Cardiac fibroblast (primary cell): ENCODE results near the gene DNAH11.

Experiments used
- DNase-seq, 2 donors: peaks; one replicate each; pipeline versions ENCODE4 v3.0.0 to v3.0.0-alpha.2; 2010; ENCODE audit warnings: low read depth in 2 of 2
- H3K4me3 ChIP-seq, 2 donors: replicated peaks in 1 of 2; 1 replicate in 1 of 2; 2 replicates in 1 of 2; pipeline ENCODE4 v1.5.1; 2011; ENCODE audit warnings: low read depth in 2 of 2, low read length in 2 of 2, mild to moderate bottlenecking in 2 of 2, moderate library complexity in 1 of 2
- TF ChIP-seq, protein P1 (sequence below): IDR thresholded peaks from one replicate; pipeline ENCODE4 v1.5.1; 2011; ENCODE audit warnings: low read depth, mild to moderate bottlenecking, low read length, inconsistent platforms

DNAH11 gene

GRCh38 chr7:21639206-21639868, 96.5 kb downstream of the DNAH11 start:
- no peak overlapping the region for H3K4me3 ChIP-seq
- DNase-seq = no peak
- TF ChIP-seq, protein P1, sequence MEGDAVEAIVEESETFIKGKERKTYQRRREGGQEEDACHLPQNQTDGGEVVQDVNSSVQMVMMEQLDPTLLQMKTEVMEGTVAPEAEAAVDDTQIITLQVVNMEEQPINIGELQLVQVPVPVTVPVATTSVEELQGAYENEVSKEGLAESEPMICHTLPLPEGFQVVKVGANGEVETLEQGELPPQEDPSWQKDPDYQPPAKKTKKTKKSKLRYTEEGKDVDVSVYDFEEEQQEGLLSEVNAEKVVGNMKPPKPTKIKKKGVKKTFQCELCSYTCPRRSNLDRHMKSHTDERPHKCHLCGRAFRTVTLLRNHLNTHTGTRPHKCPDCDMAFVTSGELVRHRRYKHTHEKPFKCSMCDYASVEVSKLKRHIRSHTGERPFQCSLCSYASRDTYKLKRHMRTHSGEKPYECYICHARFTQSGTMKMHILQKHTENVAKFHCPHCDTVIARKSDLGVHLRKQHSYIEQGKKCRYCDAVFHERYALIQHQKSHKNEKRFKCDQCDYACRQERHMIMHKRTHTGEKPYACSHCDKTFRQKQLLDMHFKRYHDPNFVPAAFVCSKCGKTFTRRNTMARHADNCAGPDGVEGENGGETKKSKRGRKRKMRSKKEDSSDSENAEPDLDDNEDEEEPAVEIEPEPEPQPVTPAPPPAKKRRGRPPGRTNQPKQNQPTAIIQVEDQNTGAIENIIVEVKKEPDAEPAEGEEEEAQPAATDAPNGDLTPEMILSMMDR = no peak

- no peak for DNase-seq
- TF ChIP-seq, protein P1 = no peak
- H3K4me3 ChIP-seq = no peak overlapping the region
These were observed 97.3 kb downstream of the DNAH11 start for GRCh38 chr7:21640105-21640504.

DNA sequence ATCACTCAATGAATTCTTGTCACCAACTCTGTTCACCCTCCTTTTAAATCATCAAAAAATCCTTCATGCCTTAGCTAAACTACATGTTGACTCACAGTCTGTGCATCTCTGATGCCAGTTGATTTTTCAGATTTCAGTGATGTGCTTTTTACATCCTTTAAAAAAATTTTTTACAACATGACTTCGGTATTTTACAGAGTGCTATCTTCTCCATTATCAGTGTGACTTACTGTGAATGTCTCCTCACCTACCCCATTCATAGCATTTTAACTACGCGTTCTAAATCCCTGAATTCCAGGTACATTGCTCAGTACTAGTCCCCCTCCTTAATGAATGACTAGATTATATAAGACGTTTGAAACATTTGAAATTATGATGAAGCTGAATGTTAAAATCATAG, 98.7 kb downstream of the DNAH11 start:
- TF ChIP-seq, protein P1 = no peak
- no peak overlapping the region for H3K4me3 ChIP-seq
- DNase-seq = peak in 1 of 2 donors; percentile 24

DNA sequence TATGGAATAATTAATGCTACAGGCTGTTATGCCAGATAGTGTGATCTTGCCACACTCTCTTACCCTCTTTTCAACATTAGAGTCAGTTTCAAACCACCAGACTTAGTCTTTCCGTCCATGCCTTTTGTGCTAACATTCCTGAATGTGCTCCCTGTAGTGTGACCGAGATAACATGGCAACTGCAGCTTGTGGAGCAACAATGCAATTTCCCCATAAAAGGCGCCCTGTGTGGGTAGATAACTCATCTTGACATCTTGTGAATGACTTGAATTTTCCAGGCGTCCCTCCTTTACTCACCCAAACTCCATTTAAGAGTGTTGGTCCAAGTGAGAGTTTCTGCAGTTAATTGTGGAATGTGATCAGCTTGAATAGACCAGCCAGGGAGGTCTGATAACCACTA, 99.6 kb downstream of the DNAH11 start:
- TF ChIP-seq, protein P1 = no peak
- no peak overlapping the region for H3K4me3 ChIP-seq
- DNase-seq = no peak

DNA sequence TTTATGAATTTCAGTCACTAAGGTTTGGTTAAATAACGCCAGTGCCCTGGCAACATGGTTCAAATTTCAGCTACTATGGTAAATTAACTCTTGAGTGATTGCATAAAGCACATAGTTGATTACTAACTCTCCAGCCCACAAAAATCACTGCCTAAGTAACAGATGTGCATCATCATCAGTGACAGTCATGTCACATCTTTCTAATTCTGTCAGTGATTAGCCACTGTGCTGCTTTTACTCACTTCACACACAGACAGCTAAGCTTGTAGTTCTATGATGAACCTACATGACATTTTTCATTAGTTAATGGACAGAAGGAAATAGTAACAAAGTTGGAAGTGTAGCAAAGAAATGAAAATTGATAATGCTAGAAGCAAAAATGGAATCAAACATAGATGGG, 108.9 kb downstream of the DNAH11 start:
- no peak for DNase-seq
- TF ChIP-seq, protein P1 = no peak
- H3K4me3 ChIP-seq = no peak overlapping the region

GRCh38 chr7:21653623-21654022, 110.8 kb downstream of the DNAH11 start:
- no peak for DNase-seq
- TF ChIP-seq, protein P1 = no peak
- no peak overlapping the region for H3K4me3 ChIP-seq

- DNase-seq = no peak
- TF ChIP-seq, protein P1 = no peak
- H3K4me3 ChIP-seq = no peak overlapping the region
These were observed 113.2 kb downstream of the DNAH11 start for GRCh38 chr7:21656081-21656480.
